Trophoblast cell (in vitro differentiated cells and primary cell): Measurements from ENCODE around the gene CCDC190. TPM values are rescaled to one million over a fixed set of nuclear protein-coding genes. Genes with fewer than 3 reads are reported as not detected.

Experiments used
- DNase-seq, 2 donors: peaks; one replicate each; pipeline ENCODE4 v3.0.0-alpha.2; 2016
- H2AFZ ChIP-seq: 2 replicates; pipeline ENCODE4 v1.6.1; 2013; ENCODE audit warnings: low read length, moderate library complexity, mild to moderate bottlenecking; ENCODE audit not compliant: insufficient read depth, poor library complexity
- H2AK5ac ChIP-seq: 2 replicates; pipeline ENCODE4 v1.6.1; 2013; ENCODE audit warnings: mild to moderate bottlenecking, low read length
- H2BK120ac ChIP-seq: 2 replicates; pipeline ENCODE4 v1.6.1; 2013; ENCODE audit warnings: low read length, mild to moderate bottlenecking, moderate library complexity; ENCODE audit not compliant: insufficient read depth, poor library complexity
- H2BK12ac ChIP-seq: 2 replicates; pipeline ENCODE4 v1.6.1; 2013; ENCODE audit warnings: mild to moderate bottlenecking, low read length, moderate library complexity
- H2BK5ac ChIP-seq: 2 replicates; pipeline ENCODE4 v1.6.1; 2013; ENCODE audit warnings: low read length, low read depth, moderate library complexity, mild to moderate bottlenecking; ENCODE audit not compliant: poor library complexity
- H3K14ac ChIP-seq: 2 replicates; pipeline ENCODE4 v1.6.1; 2013; ENCODE audit warnings: mild to moderate bottlenecking, low read length
- H3K18ac ChIP-seq: 2 replicates; pipeline ENCODE4 v1.6.1; 2013; ENCODE audit warnings: mild to moderate bottlenecking, low read length
- H3K23ac ChIP-seq: 2 replicates; pipeline ENCODE4 v1.6.1; 2013; ENCODE audit warnings: low read length
- H3K27ac ChIP-seq: 2 replicates; pipeline ENCODE4 v1.5.1; 2013; ENCODE audit warnings: low read depth, mild to moderate bottlenecking, inconsistent platforms, low read length, moderate library complexity
- H3K27me3 ChIP-seq: 2 replicates; pipeline ENCODE4 v1.6.1; 2013; ENCODE audit warnings: inconsistent platforms, mild to moderate bottlenecking, low read length, moderate library complexity; ENCODE audit not compliant: insufficient read depth
- H3K36me3 ChIP-seq, 2 experiments: 1 replicate in 1 of 2; 2 replicates in 1 of 2; pipeline ENCODE4 v1.6.1; 2013; ENCODE audit warnings: low read length in 2 of 2, mild to moderate bottlenecking in 2 of 2, moderate library complexity in 1 of 2; ENCODE audit not compliant: insufficient read depth in 2 of 2, control insufficient read depth in 1 of 2
- H3K4ac ChIP-seq: 2 replicates; pipeline ENCODE4 v1.6.1; 2013; ENCODE audit warnings: low read depth, mild to moderate bottlenecking, low read length, moderate library complexity
- H3K4me1 ChIP-seq, 2 experiments: 1 replicate in 1 of 2; 2 replicates in 1 of 2; pipeline ENCODE4 v1.6.1; 2013; ENCODE audit warnings: low read length in 2 of 2, mild to moderate bottlenecking in 2 of 2, moderate library complexity in 1 of 2; ENCODE audit not compliant: insufficient read depth in 2 of 2, control insufficient read depth in 1 of 2
- H3K4me2 ChIP-seq: 2 replicates; pipeline ENCODE4 v1.6.1; 2013; ENCODE audit warnings: inconsistent platforms, mild to moderate bottlenecking, low read length, moderate library complexity
- H3K4me3 ChIP-seq: 2 replicates; pipeline ENCODE4 v1.5.1; 2013; ENCODE audit warnings: mild to moderate bottlenecking, low read depth, low read length, inconsistent platforms
- H3K79me1 ChIP-seq: one replicate; pipeline ENCODE4 v1.6.1; 2013; ENCODE audit warnings: low read length
- H3K79me2 ChIP-seq: 2 replicates; pipeline ENCODE4 v1.6.1; 2013; ENCODE audit warnings: low read length, mild to moderate bottlenecking; ENCODE audit not compliant: control insufficient read depth, insufficient read depth, poor library complexity
- H3K9ac ChIP-seq: 2 replicates; pipeline ENCODE4 v1.6.1; 2013; ENCODE audit warnings: mild to moderate bottlenecking, low read length
- H3K9me3 ChIP-seq: 2 replicates; pipeline ENCODE4 v1.6.1; 2013; ENCODE audit warnings: low read depth, mild to moderate bottlenecking, control low read depth, inconsistent platforms, low read length; ENCODE audit not compliant: insufficient read depth
- H4K12ac ChIP-seq: 2 replicates; pipeline ENCODE4 v1.6.1; 2013; ENCODE audit warnings: low read depth, mild to moderate bottlenecking, low read length, moderate library complexity
- H4K8ac ChIP-seq: 2 replicates; pipeline ENCODE4 v1.6.1; 2013; ENCODE audit warnings: low read depth, mild to moderate bottlenecking, low read length, moderate library complexity
- H4K91ac ChIP-seq: one replicate; pipeline ENCODE4 v1.6.1; 2013; ENCODE audit warnings: low read depth, mild to moderate bottlenecking, low read length, moderate library complexity
- WGBS: extraction: QIAGEN DNeasy Blood & Tissue Kit; methylation state at CpG from one replicate; pipeline ENCODE4 v1.1.7; 2013; ENCODE audit warnings: missing lambda C conversion rate; ENCODE audit not compliant: insufficient read length, insufficient coverage; ENCODE audit errors: extremely low coverage; 5-methylcytosine and 5-hydroxymethylcytosine counted together
- polyA plus RNA-seq: library from polyadenylated mRNA; stranded (reverse); fragments of 200-250 nt; gene quantifications from 2 replicates; pipeline ENCODE4 v1.2.3, GENCODE V29; 2013

Gene CCDC190
- polyA plus RNA-seq = not detected in 2 replicates

- no peak within 1 kb of the TSS for H2BK120ac ChIP-seq
- H3K9me3 ChIP-seq = no peaks in the 10 kb centered on the region
- H3K27me3 ChIP-seq = no peaks in the 10 kb centered on the region
- H3K36me3 ChIP-seq = no peaks in the 10 kb centered on the region
- no peaks in the 10 kb centered on the region for H3K4me1 ChIP-seq
- no peak within 1 kb of the TSS for H3K4me3 ChIP-seq
- H2BK5ac ChIP-seq = no peak within 1 kb of the TSS
- H3K18ac ChIP-seq = no peak within 1 kb of the TSS
- H4K91ac ChIP-seq = no peak within 1 kb of the TSS
- no peak within 1 kb of the TSS for H3K9ac ChIP-seq
- WGBS = 100% methylated on average over 1 of the region's 4 CpGs
- H3K14ac ChIP-seq = no peak within 1 kb of the TSS
- H3K79me1 ChIP-seq = no peaks in the 10 kb centered on the region
- no peak within 1 kb of the TSS for H3K4ac ChIP-seq
- no peak within 1 kb of the TSS for H3K4me2 ChIP-seq
- no peak within 1 kb of the TSS for H4K8ac ChIP-seq
- no peak within 1 kb of the TSS for H3K23ac ChIP-seq
- H2BK12ac ChIP-seq = no peak within 1 kb of the TSS
- H3K79me2 ChIP-seq = no peaks in the 10 kb centered on the region
- DNase-seq = no peak
- no peak within 1 kb of the TSS for H2AFZ ChIP-seq
- H2AK5ac ChIP-seq = no peak within 1 kb of the TSS
- H3K27ac ChIP-seq = no peak within 1 kb of the TSS
- H4K12ac ChIP-seq = no peak within 1 kb of the TSS
Observed at GRCh38 chr1:162861101-162861500, at the start of gene CCDC190. Gene CCDC190, minus strand, starts transcription at chr1:162861175. Its CDS starts 1,529 bp downstream, at chr1:162859646.

- Histone ChIP-seq H4K91ac (no peak overlapping the region), H3K27ac (no peak overlapping the region), H3K79me1 (peaks cover 5% of the 10 kb centered on the region), H3K18ac (no peak overlapping the region), H3K4me3 (no peak overlapping the region), H2AK5ac (no peak overlapping the region), H4K8ac (no peak overlapping the region), H3K4me2 (no peak overlapping the region), H3K23ac (no peak overlapping the region), H3K4ac (no peak overlapping the region), H2BK12ac (no peak overlapping the region), H2AFZ (no peak overlapping the region), H3K14ac (no peak overlapping the region), H2BK120ac (no peak overlapping the region), H3K27me3 (no peaks in the 10 kb centered on the region), H3K36me3 (no peaks in the 10 kb centered on the region), H3K4me1 (peaks cover 3 to 6% of the 10 kb centered on the region in 2 experiments), H3K79me2 (no peaks in the 10 kb centered on the region), H3K9ac (no peak overlapping the region), H3K9me3 (peaks cover 1% of the 10 kb centered on the region), H2BK5ac (no peak overlapping the region), H4K12ac (no peak overlapping the region)
- DNase-seq = no peak
- WGBS = no CpG with 5 or more reads among the region's 2 CpGs
Observed at GRCh38 chr1:162910161-162910560, 49.2 kb upstream of the CCDC190 start.

- WGBS = no CpG with 5 or more reads among the region's 2 CpGs
- Histone ChIP-seq H2BK12ac (no peak overlapping the region), H2AFZ (no peak overlapping the region), H3K18ac (no peak overlapping the region), H2BK5ac (no peak overlapping the region), H3K4me3 (no peak overlapping the region), H3K79me1 (peaks cover 4% of the 10 kb centered on the region), H2AK5ac (no peak overlapping the region), H3K27ac (no peak overlapping the region), H3K9me3 (peaks cover 1% of the 10 kb centered on the region), H3K36me3 (no peaks in the 10 kb centered on the region), H3K79me2 (no peaks in the 10 kb centered on the region), H3K23ac (no peak overlapping the region), H2BK120ac (no peak overlapping the region), H3K4me2 (no peak overlapping the region), H3K4ac (no peak overlapping the region), H3K14ac (no peak overlapping the region), H3K27me3 (no peaks in the 10 kb centered on the region), H4K91ac (no peak overlapping the region), H3K9ac (no peak overlapping the region), H3K4me1 (peaks cover 3 to 6% of the 10 kb centered on the region in 2 experiments), H4K8ac (no peak overlapping the region), H4K12ac (no peak overlapping the region)
- no peak for DNase-seq
Observed at GRCh38 chr1:162908780-162909179, 47.8 kb upstream of the CCDC190 start.

- Histone ChIP-seq H2AFZ (no peak overlapping the region), H3K79me2 (no peaks in the 10 kb centered on the region)
Observed at GRCh38 chr1:162908236-162908635, 47.3 kb upstream of the CCDC190 start.

More at GRCh38 chr1:162908236-162908635, 47.3 kb upstream of the CCDC190 start:
- Histone ChIP-seq H3K4me1 (peaks cover 0 to 3% of the 10 kb centered on the region in 2 experiments), H2BK120ac (no peak overlapping the region), H3K79me1 (peaks cover 1% of the 10 kb centered on the region), H2BK5ac (no peak overlapping the region), H3K4me3 (no peak overlapping the region), H3K4ac (no peak overlapping the region), H3K27ac (no peak overlapping the region), H2BK12ac (no peak overlapping the region), H3K14ac (no peak overlapping the region), H4K91ac (no peak overlapping the region), H3K36me3 (no peaks in the 10 kb centered on the region), H3K23ac (no peak overlapping the region), H4K12ac (no peak overlapping the region), H3K9me3 (peaks cover 1% of the 10 kb centered on the region), H3K4me2 (no peak overlapping the region), H2AK5ac (no peak overlapping the region), H3K9ac (no peak overlapping the region), H3K27me3 (no peaks in the 10 kb centered on the region), H3K18ac (no peak overlapping the region), H4K8ac (no peak overlapping the region)
- DNase-seq = no peak
- WGBS = no CpG with 5 or more reads among the region's 2 CpGs
